Tibial nerve (tissue), 4 donors: ENCODE data around the gene PHLDA2. TPM values are rescaled to one million over a fixed set of nuclear protein-coding genes. Genes with fewer than 3 reads are reported as not detected.

Experiments used
- DNase-seq, 2 donors: peaks; one replicate each; pipeline ENCODE4 v3.0.0-alpha.2; 2019; ENCODE audit warnings: low spot score in 2 of 2
- H3K27ac ChIP-seq, 4 donors: fragments of 200-600 bp; sonication (generic) in 3 of 4; one replicate each; pipeline ENCODE4 v1.5.1; 2017 to 2019; ENCODE audit warnings: mild to moderate bottlenecking in 1 of 4
- H3K27me3 ChIP-seq, 2 donors: fragments of 200-600 bp; sonication (generic) in 1 of 2; one replicate each; pipeline versions ENCODE4 v1.5.1 to v1.6.0; 2017 to 2019
- H3K36me3 ChIP-seq, 3 donors: fragments of 200-600 bp; sonication (generic); one replicate each; pipeline ENCODE4 v1.5.1; 2018 to 2019
- H3K4me1 ChIP-seq, 4 donors: fragments of 200-600 bp; sonication (generic) in 3 of 4; one replicate each; pipeline ENCODE4 v1.5.1; 2017 to 2019
- H3K4me3 ChIP-seq, 4 donors: fragments of 200-600 bp; sonication (generic) in 3 of 4; one replicate each; pipeline ENCODE4 v1.5.1; 2017 to 2019; ENCODE audit warnings: mild to moderate bottlenecking in 1 of 4, moderate library complexity in 1 of 4
- H3K9me3 ChIP-seq, 4 donors: fragments of 200-600 bp; sonication (generic) in 3 of 4; one replicate each; pipeline ENCODE4 v1.5.1; 2017 to 2019
- CTCF ChIP-seq, 5 experiments: fragments of 200-600 bp in 3 of 5; fragments of 450-650 bp in 2 of 5; sonication (generic) in 3 of 5; IDR thresholded peaks; one replicate each; pipeline ENCODE4 v1.5.1; 2016 to 2019; ENCODE audit warnings: antibody characterized with exemption in 5 of 5, mild to moderate bottlenecking in 3 of 5, moderate library complexity in 2 of 5
- EP300 ChIP-seq, 2 donors: sonication (generic); formaldehyde crosslinking; IDR thresholded peaks; one replicate each; pipeline ENCODE4 v1.6.1; 2017; ENCODE audit warnings: antibody characterized with exemption in 2 of 2, mild to moderate bottlenecking in 1 of 2
- POLR2A ChIP-seq, 2 donors: fragments of 450-650 bp; IDR thresholded peaks; one replicate each; pipeline ENCODE4 v1.6.1; 2017; ENCODE audit warnings: antibody characterized with exemption in 2 of 2, mild to moderate bottlenecking in 2 of 2, moderate library complexity in 2 of 2
- WGBS, 2 donors: methylation state at CpG; one replicate each; pipeline ENCODE4 v1.1.5; 2018; 5-methylcytosine and 5-hydroxymethylcytosine counted together
- total RNA-seq, 4 donors: library from RNA; depleted of rRNA; stranded (reverse); fragments of >200 nt; gene quantifications; one replicate each; pipeline ENCODE4 v1.1.0, GENCODE V29; 2016

PHLDA2 gene
- total RNA-seq, 4 donors from 2014 or later = 3.3 to 6.1 (median 5.1) TPM

GRCh38 chr11:2931771-2932738 lies 2.8 kb upstream of the PHLDA2 start:
- Histone ChIP-seq H3K27ac (no peak overlapping the region), H3K4me3 (no peak overlapping the region), H3K9me3 (no peaks in the 10 kb centered on the region), H3K4me1 (peaks cover 0 to 35% (median 23%) of the 10 kb centered on the region in 4 donors), H3K27me3 (peaks cover 0 to 15% of the 10 kb centered on the region in 2 donors), H3K36me3 (no peaks in the 10 kb centered on the region)
- WGBS, 2 donors = 76 to 78% methylated on average over 9 to 13 of the region's 13 CpGs
- no peak for DNase-seq
- TF ChIP-seq POLR2A (IDR thresholded peaks at IDR 0.05) (no peak), EP300 (IDR thresholded peaks at IDR 0.05) (no peak), CTCF (IDR thresholded peaks at IDR 0.05) (no peak)

- H3K4me3 ChIP-seq = no peak overlapping the region
- no peak overlapping the region for H3K27ac ChIP-seq
- peaks cover 0 to 35% (median 23%) of the 10 kb centered on the region in 4 donors for H3K4me1 ChIP-seq
- no peaks in the 10 kb centered on the region for H3K9me3 ChIP-seq
- no peak for DNase-seq
- no peaks in the 10 kb centered on the region for H3K36me3 ChIP-seq
- peaks cover 0 to 15% of the 10 kb centered on the region in 2 donors for H3K27me3 ChIP-seq
- 67 to 78% methylated on average over 4 of the region's 4 CpGs for WGBS, 2 donors
- TF ChIP-seq POLR2A (IDR thresholded peaks at IDR 0.05) = no peak
- no peak for TF ChIP-seq EP300 (IDR thresholded peaks at IDR 0.05)
- TF ChIP-seq CTCF (IDR thresholded peaks at IDR 0.05) = no peak
Measured at GRCh38 chr11:2931420-2931746, 2.2 kb upstream of the PHLDA2 start.

GRCh38 chr11:2930704-2931419 lies 1.6 kb upstream of the PHLDA2 start:
- H3K36me3 ChIP-seq = no peaks in the 10 kb centered on the region
- 50 to 51% methylated on average over 20 to 21 of the region's 21 CpGs for WGBS, 2 donors
- H3K27me3 ChIP-seq = peaks cover 0 to 15% of the 10 kb centered on the region in 2 donors
- H3K4me1 ChIP-seq = peaks cover 0 to 35% (median 23%) of the 10 kb centered on the region in 4 donors
- no peak for TF ChIP-seq POLR2A (IDR thresholded peaks at IDR 0.05)
- TF ChIP-seq CTCF (IDR thresholded peaks at IDR 0.05) = peak; percentile 32 to 57 (median 47)
- no peak for DNase-seq
- H3K27ac ChIP-seq = peak overlapping the region in 3 of 4 donors; percentile 3 to 81 (median 79)
- H3K4me3 ChIP-seq = peak overlapping the region in 3 of 4 donors; percentile 39 to 57 (median 50)
- H3K9me3 ChIP-seq = no peaks in the 10 kb centered on the region

GRCh38 chr11:2929950-2930703 lies 907 bp upstream of the PHLDA2 start:
- Histone ChIP-seq H3K27ac (peak overlapping the region in 3 of 4 donors; percentile 3 to 81 (median 79)), H3K4me3 (peak overlapping the region; percentile 37 to 57 (median 44)), H3K9me3 (no peaks in the 10 kb centered on the region), H3K4me1 (peaks cover 0 to 35% (median 23%) of the 10 kb centered on the region in 4 donors), H3K36me3 (no peaks in the 10 kb centered on the region), H3K27me3 (peaks cover 0 to 15% of the 10 kb centered on the region in 2 donors)
- no peak for DNase-seq
- WGBS, 2 donors = 6 to 9% methylated on average over 38 to 42 of the region's 47 CpGs
- peak in 2 of 5 experiments; percentile 29 to 53 for TF ChIP-seq CTCF (IDR thresholded peaks at IDR 0.05)
- no peak for TF ChIP-seq POLR2A (IDR thresholded peaks at IDR 0.05)
